NCI-H1105 (cell line): ENCODE results near the gene ESPNL.
A peak's percentile ranks its signal among the peaks of the same experiment; 100 is the strongest.

Experiments
- DNase-seq: peaks from one replicate; lab custom pipeline; 2025; lab: John Stamatoyannopoulos, UW

The ESPNL gene

DNA sequence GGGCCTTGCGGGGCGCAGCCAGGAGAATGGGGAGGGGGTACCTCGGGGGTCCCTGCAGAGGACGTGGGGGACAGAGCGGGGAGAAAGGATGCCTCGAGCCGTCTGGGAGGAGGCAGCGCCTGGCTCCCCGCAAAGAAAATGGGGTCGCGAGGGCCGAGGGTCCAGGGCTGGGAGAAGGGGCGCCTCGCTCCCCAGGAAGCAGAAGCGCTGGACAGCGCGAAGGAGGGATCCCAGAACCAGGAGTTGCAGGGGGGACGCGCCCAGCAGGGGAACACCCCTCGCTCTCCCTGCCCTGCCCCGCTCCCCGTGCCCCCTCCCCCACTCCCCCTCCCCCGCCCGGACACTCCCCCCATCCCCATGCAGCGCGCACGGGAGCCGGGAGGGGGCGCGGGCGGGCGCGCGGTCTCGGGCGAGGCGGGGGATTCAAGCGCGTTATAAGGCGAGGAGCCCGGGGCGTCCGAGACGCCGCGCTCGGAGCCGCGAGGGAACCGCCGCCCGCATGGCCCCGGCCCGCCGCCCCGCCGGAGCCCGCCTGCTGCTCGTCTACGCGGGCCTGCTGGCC, 58.5 kb downstream of the ESPNL start, which contains the start of gene ERFE:
Gene ERFE (plus strand): TSS at position 462 of the 562 bp plus-strand sequence. CDS start 38 bp downstream, at position 500.
- DNase-seq = peak; percentile 20

DNA sequence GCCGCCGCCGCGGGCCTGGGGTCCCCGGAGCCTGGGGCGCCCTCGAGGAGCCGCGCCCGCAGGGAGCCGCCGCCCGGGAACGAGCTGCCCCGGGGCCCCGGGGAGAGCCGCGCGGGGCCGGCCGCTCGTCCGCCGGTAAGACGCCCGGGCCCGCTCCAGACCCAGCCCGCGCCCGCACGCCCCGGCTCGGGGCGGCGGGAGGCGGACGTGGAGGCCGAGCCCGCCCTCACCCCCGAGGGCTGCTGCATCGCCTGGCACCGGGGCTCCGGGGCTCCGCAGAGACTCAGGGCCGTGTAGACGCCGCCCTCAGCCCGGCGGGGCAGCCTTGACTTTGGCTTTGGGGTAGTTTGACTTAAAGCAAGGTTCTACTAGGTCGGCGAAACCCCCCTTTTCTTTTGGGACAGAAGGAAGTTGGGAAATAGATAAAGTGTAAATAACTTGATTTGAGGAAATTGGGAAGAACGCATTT, 59.0 kb downstream of the ESPNL start:
- no peak for DNase-seq

DNA sequence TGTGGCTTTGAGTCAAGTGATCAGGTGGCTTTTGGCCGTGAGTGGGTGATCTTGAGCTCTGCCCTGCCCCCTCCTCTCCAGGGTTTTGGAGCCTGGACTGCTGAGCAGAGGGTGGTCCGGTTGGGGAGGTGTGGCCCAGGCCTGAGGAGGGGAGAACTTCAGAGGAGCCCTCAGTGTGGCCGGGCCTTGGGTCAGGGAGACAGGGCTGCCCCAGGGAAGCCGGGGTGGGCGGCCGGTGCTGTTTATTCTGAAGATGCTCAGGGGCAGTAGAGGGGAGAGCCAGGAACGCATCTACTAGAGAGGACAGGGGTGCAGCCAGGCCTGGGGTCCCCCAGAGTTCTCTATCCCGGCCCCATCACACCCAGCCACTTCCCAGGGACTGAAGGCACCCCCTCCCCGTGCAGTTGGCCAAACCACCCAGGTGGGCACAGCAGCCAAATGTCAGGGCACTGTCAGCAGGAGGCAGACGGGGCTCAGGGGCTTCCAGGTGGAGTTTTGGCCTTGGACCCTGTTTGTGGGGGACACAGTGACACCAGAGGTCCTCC, 59.6 kb downstream of the ESPNL start:
- no peak for DNase-seq

DNA sequence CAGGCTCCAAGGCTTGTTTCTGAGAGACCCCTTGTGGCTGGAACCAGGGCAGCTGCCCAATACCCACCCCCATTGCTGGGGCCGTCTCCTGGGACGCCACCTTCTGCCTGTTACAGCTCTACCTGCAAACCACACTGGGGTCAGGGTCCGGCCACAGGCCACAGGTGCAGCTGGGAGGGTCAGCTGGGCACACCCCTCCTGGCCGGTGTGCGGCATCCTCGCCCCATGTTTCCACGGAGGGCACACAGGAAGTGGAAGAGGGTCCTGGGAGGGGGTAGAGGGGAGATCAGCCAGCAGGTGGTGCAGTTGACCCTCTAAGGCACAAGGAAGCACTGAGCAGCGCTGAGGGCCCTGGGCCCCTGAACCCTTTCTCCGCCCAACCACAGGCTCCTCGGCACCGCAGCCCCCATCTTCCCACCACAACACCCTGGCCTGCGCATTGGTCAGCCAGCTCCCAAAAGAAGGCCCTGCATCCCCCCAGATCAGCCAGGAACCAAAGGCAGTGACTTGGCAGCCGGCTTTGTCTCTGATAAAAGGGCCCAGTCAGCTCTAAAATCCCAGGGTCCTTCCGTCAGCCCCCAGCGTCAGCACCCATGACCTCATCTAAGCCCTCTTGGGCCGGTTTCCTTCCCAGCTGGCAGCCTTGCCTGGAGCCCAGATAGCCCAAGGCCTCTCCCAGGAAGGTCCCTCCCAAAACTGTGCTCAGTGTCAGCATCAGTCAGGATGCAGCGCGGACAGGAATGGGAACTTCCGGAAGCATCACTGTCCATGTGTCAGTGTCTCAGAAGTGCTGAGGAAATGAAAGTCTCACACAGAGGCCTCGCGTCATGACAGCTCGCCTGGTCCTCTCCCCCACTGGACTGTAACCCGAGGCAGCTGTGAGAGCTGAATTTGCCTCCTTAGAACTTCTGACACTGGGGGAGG, 60.3 kb downstream of the ESPNL start:
- DNase-seq = no peak

DNA sequence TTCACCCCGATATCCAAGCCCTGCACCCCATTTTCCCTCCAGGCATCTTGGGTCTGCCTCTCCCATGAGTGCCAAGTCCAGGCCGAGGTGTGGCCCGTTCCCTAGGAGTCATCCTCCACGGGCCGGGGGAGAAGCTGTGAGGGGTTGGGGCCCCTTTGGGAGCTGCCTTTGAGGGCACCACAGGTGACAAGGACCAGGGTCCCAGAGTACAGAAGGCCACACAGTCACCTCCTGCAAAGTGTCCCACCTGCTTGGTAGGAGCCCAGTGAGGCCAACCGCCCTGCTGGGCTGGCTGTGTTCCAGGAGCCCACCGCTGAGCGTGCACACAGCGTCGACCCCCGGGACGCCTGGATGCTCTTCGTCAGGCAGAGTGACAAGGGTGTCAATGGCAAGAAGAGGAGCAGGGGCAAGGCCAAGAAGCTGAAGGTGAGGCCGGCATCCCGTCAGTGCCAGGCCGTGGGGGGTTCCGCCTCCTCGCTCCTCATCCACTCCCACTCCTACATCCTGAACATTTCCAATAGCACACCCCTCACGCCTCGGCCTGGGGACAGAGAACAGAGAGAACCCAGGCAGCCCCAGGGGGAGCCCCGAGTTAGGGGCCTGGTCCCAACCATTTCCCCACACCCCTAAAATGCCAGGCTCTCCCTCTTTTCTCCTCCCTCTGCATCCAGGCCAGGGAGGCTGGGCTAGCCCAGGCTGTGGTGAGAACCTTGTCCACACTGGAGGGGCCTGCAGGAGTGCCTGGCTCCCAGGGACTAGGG, 61.3 kb downstream of the ESPNL start:
- DNase-seq = no peak

DNA sequence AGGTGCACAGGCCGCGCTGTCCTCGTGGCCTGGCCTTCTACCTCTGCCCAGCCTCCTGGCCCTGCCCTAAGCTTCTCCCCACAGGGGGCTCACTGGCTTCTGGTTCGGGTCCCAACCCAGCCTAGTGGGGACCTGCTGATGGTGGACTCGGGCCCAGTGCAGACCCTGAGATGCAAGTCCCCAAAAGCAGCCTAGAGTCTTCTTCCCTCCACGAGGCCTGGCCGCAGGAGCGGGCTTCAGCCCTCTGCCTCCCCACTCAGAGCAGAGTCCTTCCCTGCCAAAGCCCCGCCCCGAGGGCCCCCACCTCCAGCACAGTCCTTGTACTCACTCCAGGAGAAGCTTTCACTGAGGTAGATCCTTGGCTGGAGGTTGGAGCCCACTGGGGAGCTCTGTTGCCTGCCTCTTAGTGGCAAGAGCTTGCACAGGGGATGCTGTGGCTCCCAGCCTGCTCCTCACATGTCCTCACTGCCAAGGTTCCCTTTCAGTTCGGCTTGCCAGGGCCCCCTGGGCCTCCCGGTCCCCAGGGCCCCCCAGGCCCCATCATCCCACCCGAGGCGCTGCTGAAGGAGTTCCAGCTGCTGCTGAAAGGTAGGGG, 62.2 kb downstream of the ESPNL start:
- no peak for DNase-seq

DNA sequence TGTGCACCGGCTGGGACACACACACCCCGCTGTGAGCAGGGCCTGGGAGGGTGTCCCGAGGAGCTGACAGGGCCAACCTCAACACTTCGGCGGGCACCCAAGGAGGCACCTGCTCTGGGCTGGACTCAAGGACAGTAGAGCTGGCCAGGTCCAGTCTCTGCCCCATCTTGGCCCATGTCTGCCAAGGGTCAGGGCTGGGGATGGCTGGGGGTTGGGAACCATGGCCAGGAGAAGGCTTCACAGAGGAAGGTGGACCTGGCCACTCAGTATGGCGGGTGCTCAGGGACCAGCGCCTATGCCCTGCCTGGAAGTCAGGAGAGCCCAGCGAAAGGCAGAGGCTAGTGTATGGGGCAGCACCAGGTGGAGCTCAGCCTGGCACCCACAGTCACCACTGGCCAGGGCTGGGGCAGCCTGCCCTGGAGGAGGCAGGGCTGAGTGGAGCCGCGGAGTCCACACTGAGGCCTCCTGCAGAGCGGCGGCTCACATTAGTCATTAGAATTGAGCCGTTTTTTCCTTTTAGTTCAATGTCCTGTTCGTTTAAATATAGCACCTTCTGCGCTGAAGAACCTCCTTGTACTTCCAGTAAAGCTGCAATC, 62.8 kb downstream of the ESPNL start:
- no peak for DNase-seq

DNA sequence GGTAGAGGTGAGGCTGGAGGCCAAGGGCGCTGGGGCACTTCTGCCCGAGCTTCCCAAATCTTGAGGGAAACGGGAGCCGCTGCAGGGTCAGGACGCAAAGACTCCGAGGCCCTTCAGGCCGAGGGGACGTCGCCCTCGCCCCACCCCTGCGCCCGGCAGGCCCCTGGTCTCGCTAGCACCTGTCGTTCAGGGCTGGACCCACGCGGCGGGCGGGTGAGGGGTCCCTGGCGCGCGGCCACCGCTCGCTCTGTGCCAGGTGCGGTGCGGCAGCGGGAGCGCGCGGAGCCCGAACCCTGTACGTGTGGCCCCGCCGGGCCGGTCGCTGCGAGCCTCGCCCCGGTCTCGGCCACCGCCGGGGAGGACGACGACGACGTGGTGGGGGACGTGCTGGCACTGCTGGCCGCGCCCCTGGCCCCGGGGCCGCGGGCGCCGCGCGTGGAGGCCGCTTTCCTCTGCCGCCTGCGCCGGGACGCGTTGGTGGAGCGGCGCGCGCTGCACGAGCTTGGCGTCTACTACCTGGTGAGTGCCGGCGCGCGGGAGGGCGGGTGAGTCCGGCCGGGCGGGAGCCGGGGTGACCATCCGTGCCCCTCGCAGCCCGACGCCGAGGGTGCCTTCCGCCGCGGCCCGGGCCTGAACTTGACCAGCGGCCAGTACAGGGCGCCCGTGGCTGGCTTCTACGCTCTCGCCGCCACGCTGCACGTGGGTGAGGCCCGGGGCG, 63.5 kb downstream of the ESPNL start:
- peak; percentile 22 for DNase-seq

DNA sequence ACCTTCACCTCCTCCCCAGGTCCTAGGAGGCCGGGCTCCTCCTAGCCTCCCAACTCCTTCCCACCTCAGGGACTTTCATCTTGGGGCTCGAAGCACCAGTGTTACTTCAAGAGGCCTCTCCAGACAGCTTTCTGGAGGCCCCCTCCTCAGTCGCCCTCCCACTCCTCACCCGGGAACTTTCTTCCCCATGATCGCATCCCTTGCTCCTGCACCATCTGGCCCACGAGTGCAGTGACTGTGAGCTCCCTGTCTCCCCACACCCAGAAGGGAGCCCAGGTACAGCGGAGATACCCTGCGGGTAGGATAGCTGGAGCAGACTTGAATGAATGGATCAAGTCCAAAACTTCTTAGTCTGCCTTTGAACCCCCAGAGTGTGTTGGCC, 64.8 kb downstream of the ESPNL start:
- no peak for DNase-seq

DNA sequence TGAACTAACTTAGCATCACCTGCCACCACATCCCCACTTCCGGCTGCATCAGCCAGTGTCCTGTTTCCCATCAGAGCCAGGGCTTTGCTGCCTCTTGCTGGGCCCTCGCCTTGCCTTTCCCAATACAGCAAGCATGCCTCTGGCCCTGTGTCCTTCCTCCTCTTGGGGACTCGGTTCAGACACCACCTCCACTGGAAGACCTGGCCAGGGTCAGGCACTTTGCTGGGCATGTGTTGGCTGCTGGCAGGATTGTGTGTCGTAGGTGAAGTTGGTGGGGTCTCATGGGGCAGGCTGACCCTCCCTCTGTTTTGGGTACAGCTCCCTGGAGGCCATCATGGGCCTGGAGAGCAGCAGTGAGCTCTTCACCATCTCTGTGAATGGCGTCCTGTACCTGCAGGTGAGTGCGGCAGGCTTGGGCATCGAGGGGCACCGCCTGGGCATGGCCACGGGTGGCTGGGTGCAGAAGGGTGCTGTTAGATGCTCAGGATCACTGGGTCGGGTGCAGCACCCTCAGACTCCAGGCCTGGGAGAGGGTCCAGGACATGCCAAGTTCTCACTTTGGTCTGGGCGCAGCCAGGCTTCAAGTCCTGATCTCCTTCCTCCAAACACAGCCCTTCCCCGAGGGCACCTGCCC, 65.3 kb downstream of the ESPNL start:
- DNase-seq = no peak

DNA sequence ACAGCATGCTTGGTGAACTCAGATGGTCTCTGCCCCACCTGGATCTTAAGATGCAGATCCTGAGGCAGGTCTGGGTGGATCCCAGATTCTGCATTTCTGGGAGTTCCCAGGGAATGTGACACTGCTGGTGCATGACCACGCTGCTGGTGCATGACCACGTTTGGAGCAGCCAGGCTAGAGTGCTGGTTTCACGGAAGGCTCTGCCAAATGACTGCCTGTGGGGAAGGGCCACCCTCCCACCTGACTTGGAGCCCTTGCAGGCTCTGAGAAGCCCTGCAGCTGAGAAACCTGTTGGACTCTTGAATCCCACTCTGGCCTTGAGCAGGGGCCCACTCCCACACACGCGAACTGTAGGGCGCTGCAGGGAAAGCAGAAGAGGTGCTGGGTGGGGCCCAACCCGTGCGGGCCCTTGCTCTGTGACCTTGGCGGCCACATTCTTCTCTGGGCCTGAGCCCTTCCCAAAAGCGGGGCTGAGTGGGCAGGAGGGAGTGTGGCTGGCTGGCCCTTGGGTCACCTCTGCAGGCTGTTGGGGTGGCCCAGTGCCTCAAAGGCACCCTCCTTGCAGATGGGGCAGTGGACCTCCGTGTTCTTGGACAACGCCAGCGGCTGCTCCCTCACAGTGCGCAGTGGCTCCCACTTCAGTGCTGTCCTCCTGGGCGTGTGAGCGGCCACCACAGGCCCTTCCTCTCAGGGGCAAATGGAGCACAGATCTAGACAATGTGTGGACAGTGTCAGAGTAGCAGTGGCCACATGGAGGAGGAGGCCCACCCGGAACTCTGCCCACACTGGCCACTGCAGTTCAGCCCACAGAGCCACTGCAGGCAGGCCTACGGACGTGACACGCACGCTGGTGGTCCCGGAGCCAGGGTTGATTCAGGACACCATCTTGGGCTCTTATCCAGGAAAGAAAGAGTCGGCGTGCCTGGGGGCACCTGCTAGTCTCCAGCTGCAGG, 66.5 kb downstream of the ESPNL start:
- no peak for DNase-seq

DNA sequence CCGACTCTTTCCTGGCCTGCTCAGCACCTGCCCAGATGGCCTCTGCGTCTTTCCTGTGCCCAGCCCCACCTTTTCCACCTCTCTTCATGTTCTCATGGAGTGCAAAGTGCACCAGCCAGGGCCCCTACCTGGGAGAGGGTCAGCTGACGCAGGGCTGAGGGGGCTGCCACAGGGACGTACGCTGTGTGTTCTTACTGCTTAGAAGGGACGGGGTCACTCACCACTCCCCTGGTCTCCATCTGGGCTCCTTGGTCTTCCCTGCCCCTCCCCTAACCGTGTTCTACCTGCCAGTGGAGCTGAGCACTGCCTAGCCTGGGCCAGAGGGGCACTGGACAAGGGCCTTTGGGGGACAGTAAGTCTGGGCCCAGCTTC, 67.2 kb downstream of the ESPNL start:
- no peak for DNase-seq

DNA sequence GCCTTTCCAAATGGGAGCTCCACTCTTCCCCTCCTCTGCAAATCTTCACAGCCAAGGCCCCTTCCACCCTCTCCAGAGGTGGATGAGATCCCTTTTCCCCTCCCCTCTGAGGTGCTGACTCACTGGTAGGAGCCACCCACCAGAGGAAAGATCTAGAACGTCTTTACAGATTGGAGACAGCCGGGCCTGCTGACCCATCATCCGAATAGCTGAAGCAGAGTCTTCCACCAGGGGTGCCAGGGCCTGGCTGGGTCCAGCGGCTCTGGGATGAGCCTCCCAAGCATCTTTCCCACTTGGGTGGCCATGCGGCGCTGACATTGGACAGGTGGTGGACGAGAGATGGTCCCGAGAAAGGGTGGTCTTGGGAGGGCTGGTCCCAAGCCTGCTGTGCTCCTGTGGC, 67.6 kb downstream of the ESPNL start:
- no peak for DNase-seq

DNA sequence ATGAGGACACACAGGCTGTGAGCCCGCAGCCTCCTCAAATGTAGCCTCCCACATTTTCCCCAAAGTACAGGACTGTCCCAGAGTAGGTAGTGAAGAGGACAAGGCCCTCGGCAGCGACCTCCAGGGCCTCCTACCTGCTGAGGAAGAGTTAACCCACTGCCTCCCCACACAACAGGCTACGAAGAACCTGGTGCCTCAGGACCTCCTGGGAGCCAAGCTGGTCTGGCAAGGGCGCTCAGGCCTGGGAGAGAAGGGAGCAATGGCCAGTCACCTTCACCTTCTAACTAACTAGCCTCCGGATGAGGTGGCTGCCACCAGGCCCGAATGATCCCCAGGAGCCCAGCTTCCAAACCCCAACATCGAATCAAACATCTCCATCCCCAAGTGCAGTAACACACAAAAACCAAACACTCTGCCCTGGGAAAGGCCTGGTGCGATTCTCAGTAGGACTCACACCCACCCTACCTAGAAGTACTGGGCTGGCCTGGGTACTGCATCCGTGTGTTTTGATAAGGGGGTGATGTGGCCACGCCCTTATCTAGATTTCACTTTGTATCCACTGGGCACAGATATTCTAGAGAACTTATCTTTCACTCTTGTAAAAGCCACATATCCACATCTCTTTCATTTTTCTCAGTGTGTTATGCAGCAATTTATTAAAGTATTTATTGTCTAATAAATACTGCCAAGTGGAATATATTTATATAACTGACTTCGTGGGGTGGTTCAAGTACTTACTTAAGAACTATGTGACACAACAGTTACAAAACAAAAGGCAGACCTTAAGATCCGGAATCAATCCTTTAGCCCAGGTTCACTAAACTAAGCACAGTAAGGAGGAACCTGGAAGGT, 68.3 kb downstream of the ESPNL start:
- no peak for DNase-seq

DNA sequence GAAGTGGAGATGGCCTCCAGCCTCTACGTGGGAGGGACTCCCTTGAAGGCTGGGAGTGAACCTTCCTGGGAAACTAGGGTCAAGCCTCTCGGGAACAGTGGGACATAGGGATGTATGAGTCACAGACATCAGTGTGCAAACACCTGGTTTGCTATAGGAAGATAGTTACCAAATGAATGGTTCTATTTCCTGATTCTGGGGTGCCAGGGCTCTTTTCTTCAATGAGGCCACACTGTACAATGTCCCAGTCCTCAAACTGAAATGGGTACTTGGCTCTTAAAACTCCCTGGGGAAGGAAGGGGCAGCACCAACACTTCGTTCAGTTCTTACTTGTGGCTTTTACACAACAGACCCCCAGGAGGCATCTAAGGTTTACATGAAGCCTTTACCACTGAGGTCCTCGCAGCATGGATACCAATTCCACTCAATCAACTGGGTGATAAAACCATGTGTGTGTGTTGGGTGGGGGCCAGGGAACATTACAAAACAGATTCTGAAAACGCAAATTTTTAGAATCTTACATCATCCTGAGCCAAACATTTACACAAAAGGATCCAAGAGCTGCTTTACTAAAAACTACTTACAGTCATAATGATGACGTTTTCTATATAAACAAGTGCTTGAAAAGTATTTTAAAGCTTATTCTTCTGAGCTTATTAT, 69.0 kb downstream of the ESPNL start:
- DNase-seq = no peak

DNA sequence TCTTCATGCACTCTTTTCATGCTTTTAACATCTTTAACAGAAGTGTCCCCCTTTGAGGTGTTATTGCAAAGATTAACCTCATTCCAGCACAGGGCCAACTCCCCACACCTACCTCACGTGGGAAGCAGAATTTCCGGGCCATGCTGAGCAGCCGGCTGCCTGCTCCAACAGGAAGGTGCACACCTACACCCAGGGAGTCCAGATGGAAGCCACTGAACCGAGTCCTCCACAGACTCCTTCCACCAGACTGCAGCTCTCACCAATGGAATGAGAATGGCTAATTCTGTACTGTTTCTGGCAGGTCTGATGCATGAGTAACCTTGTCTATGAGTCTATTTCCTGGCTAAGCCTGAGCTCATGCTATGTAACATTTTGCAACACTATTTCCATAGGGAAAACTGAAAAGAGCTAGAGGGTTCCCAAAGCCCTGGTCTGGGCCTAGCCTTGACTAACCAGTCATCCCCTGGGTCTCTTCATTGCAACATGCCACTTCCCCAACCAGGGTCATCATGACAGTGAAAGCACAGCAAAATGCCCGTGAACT, 69.6 kb downstream of the ESPNL start:
- no peak for DNase-seq

DNA sequence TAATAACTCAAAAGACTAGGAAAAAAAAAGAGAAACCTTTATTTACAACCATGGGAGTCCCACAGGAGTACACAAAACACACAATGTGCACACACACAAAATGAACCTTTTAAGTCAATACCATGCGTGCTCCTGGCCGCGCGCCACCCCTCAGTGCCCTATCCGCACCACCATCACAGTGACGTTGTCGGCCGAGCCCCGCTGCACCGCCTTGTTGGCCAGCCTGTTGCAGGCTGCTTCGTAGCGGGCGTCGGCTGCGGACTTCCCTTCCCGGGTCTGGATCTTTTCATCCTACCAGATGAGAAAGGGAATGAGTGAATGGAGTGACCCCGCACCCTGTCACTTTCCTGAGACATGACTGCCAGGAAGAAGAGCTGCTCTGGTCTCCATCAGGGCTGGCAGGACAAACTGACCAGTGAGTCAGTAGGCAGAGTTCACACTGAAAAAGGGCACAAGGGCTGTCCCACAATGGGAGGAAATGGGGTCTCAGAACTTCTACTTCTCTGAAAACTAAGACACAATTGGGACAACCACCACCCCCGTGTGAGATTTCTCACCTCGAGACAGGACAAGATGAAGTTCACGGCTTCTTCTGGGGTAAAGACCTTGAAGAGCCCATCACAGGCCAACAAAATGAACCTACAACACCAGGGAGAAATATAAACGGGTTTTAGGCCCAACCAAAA, 70.4 kb downstream of the ESPNL start:
- DNase-seq = no peak
